Vagina (tissue), 2 donors: ENCODE measurements around the gene UMOD.

Experiments
- POLR2A ChIP-seq, 2 donors: fragments of 450-650 bp; IDR thresholded peaks; one replicate each; pipeline ENCODE4 v1.6.1; 2017; ENCODE audit warnings: antibody characterized with exemption in 2 of 2, mild to moderate bottlenecking in 2 of 2, moderate library complexity in 2 of 2
- POLR2AphosphoS5 ChIP-seq, 2 donors: sonication (generic); formaldehyde crosslinking; IDR thresholded peaks; one replicate each; pipeline ENCODE4 v1.9.0; 2017; ENCODE audit warnings: antibody characterized with exemption in 2 of 2, mild to moderate bottlenecking in 2 of 2, low read depth in 1 of 2; ENCODE audit not compliant: insufficient read depth in 1 of 2

GRCh38 chr16:20396846-20397467 lies 44.4 kb upstream of the UMOD start:
- TF ChIP-seq POLR2AphosphoS5 (IDR thresholded peaks at IDR 0.05; ENCODE audit: insufficient read depth in 1 of 2, low read depth in 1 of 2) (no peak), POLR2A (IDR thresholded peaks at IDR 0.05) (no peak)
